ENCODE data around the gene CPED1.

GRCh38 chr7:121153995-121154394 lies 165.5 kb downstream of the CPED1 start:
- TF ChIP-seq CTCF (conservative IDR thresholded peaks at IDR 0.05) (no peak), ZFX (IDR thresholded peaks at IDR 0.05) (no peak)

Data from C4-2B (cell line).